Stimulated activated CD4-positive, alpha-beta T cell treated with anti-CD3 and anti-CD28 coated beads, Interleukin-12 subunit alpha, Interleukin-12 subunit beta, amount 100 ng/mL, for 4 hours (primary cell): Measurements from ENCODE around the gene C8G.

Experiments
- DNase-seq: peaks from one replicate; pipeline ENCODE4 v3.0.0-alpha.2; 2020

C8G gene

DNA sequence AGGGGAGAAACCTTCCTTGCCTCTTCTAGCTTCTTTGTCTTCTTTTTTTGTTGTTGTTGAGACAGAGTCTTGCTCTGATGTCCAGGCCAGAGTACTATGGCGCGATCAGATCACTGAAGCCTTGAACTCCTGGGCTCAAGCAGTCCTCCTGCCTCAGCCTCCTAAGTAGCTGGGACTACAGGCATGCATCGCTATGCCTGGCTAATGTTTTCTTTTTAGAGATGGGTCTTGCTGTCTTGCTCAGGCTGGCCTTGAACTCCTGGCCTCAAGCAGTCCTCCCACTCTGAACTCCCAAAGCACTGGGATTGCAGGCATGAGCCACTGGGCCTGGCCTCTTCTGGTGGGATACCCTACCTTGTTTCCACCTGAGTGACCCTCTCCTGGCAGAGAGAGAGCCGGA is 43.8 kb downstream of the C8G start:
- no peak for DNase-seq

DNA sequence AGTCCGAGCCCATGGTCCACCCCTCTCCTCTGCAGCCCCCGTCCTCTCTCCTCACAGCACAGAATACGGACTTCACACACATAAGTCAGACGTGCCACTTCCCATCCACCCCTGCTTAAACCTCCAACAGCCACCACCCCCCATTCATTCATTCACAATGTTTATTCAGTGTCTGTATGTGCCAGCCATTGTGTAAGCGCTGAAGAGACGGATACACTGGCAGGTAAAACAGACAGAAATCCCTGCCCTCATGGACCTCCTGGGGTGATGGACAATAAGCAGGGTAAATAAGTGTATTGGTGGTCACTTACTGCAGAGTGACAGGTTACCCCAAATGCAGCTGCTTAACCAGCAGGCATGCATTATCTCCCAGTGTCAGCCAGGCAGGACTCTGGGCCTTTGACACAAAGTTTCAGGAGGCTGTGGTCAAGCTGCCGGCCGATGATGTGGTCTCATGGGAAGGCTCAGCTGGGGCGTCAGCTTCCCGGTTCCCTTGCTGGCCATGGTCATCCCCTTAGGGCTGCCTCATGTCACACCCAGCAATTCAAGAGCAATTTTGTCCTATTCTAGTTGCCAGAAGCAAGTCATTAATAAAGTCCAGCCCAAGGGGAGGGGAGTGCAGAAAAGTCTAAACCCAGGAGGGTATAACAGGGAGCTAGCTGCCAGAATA is 45.3 kb downstream of the C8G start:
- no peak for DNase-seq

DNA sequence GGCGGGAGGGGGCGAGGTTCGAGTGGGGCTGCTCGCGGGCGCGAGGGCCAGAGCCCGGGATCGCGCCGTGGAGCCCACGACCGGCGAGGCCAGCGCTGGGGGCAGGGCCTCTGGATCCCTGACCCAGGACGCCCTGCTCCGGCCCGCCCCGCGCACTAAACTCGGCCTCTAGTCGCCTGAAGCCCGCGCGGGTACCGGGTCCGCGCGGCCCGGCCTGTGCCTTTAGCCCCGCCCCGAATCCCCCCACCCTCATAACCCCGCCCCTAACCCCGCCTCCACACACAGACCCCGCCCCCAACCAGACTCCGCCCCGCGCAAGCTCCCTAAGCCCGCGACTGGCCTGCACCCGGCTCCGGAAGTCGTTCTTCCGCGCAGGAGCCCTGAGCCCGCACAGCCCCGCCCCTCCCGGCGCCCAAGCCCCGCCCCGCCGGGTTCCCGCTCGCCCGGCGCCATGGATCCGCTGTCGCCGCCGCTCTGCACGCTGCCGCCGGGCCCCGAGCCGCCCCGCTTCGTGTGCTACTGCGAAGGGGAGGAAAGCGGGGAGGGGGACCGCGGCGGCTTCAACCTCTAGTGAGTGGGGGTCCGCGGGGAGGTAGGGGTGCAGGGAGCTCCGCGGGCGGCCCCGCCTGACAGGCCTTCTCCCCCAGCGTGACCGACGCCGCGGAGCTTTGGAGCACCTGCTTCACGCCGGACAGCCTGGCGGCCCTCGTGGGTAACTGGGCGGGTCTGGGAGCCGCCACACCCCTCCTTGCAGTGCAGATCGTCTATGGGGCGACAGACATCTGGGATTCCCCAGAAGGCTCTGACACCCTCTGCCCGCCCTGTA is 47.2 kb downstream of the C8G start, which contains the start of gene PAXX:
TSS of gene PAXX (plus strand) at position 430 of the 826 bp plus-strand sequence. CDS start at position 452, 22 bp downstream.
- DNase-seq: peak; percentile 96

DNA sequence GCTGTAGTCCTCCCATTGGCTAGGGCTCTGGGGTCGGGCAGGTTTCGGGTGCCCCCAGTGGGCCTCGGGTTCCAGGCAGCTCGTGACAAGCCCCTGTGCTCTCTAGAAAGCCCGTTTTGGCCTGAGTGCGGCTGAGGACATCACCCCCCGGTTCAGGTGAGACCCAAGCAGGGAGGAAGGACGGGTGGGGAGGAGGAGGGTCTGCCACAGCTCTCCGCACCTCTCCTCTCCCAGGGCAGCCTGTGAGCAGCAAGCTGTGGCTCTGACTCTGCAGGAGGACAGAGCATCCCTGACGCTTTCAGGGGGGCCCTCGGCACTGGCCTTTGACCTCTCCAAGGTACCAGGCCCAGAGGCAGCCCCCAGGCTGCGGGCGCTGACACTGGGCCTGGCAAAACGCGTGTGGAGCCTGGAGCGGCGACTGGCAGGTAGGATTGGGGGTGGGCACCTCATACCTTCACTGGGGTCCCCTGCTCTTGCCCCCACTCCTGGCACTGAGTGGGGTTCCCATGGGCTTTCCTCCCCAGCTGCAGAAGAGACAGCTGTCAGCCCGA is 47.9 kb downstream of the C8G start:
- DNase-seq: no peak

DNA sequence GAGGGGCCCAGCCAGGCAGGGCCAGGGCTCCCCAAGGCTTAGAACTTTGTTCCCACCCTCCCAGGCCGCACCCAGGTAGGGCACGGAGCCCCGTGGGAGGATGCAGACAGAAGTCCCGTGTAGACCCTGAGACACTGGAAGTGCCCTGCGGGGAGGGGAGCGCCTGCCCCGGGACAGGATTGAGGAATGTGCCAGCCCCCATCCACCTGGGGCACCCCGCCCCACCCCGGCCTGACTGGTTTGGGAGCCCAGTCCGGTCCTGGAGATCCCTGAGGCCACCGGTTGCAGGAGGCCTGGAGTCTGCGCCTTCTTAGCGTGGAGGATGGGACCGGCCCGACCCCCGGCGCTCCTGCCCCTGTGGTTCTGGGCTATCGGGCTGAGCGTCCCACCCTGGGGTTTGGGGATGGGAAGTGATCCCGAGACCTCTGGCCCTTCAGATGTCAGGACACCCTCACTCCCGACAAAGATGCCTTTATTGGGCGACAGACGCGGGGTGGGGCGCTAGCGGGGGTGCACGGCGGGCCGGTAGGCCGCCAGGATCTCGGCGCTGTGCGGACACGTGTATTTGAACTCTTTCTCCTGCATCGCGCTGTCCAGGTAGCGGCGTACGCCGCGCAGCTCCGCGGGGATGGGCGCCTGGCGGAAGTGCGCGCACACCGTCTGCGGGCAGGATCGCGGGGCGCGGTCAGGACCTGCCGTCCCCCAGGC is 49.3 kb downstream of the C8G start:
- no peak for DNase-seq

DNA sequence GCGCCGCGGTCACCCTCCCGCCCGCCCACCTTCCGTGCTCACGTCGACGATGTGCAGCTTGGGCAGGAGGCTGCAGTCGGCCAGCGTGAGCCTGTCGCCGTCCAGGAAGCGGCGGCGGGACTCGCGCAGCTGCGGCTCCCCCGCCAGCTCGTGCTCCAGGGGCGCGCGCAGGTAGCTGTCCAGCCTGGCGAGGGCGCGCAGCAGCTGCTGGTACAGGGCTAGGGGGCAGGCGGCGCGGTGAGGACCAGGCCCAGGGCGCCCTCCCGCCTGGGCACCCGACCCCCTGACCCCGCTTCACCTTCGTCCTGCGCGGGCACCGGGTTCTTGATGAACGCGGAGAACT is 49.8 kb downstream of the C8G start:
- DNase-seq: no peak

DNA sequence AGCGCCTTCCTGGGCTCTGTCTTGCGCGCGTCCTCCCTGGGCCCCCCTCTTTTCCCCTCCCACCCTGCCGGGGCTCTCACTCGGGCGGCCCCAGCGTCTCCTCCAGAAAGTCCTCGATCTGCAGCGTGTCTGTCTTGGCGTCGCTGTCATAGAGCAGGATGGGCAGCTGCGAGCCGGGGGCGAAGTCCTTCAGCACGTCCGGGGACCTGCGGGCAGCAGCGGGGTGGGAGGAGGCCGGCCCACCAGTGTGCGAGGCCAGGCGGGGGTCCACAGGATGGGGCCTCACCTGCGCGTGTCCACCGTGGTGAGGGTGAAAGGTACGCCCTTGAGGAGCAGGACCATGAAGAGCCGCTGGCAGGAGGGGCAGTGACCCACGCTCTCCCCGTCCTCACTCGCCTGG is 50.3 kb downstream of the C8G start:
- DNase-seq: no peak

DNA sequence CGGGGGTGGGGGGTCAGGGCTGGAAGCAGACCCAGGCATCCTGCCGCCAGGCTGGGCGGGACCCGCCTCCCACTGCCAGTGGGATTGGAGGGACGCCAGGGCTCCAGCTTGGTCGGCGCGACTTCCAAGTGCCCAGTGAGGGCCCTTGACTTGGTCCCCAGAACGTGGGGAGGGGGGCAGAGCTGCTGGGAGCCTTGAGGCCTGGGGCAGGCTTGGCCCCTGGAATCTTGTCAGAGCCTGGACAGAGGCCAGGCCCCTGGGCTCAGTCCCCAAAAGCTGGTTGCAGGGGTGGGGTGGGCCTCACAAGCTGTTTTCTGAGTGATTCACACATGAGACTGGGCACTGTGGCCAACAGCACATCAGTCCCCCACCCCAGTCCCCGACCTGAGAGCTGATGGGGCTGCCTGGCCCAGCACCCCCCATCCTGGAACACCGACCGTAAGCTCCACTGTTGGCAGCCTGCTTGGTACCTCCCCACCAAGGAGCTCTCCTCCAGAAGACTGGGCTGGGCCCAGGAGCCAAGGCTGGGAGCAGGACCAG is 50.8 kb downstream of the C8G start:
- DNase-seq: no peak
